HG02763 (cell line): ENCODE data around the gene TWF2.
A peak's percentile ranks its signal among the peaks of the same experiment; 100 is the strongest.

Experiments
- ATAC-seq: cut with Tn5 transposase; IDR thresholded peaks from one replicate; pipeline ENCODE4 v1.9.1; 2021; ENCODE audit warnings: mild to moderate bottlenecking, moderate library complexity; ENCODE audit not compliant: unreplicated experiment

Gene TWF2

DNA sequence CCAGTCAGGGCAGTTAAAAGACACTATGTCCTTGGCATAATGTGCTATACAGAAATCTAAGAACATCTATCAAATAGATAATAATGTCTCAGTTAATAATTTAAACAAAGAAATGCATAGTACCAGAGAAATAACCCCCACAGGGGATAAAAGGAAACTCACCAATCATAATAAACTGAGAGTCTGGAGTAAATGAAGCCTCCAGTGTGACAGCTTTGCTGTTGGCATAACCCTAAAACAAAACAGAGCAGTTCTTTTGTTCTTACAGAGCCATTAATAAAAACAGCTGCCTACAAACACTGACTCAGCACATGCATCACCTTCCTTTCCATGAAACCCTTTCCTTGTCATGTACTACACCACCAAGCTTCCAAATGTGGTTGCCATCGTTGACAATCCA lies 20.1 kb upstream of the TWF2 start:
- ATAC-seq = no peak

- ATAC-seq = no peak
Observed at GRCh38 chr3:52257911-52258310, 19.0 kb upstream of the TWF2 start.

DNA sequence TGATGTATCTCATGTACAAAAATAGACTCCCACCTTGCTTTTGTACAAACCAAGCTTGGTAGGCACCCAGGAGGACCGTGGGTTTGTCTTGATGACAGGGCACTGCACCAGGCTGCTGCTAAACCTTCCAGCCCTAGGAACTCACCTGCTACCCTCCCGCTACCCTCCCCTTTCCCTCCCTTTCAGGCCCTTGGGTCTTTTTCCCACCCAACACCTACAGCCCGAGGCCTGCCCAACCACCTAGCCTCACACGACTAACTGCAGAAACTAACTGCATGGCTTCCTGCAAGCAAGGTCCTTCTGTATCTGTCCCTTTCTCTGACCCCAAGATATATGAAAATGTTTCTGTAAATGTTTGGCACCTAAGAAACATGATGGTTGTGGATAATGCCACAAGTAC lies 17.7 kb upstream of the TWF2 start:
- no peak for ATAC-seq

GRCh38 chr3:52256159-52256558 lies 17.2 kb upstream of the TWF2 start:
- no peak for ATAC-seq

DNA sequence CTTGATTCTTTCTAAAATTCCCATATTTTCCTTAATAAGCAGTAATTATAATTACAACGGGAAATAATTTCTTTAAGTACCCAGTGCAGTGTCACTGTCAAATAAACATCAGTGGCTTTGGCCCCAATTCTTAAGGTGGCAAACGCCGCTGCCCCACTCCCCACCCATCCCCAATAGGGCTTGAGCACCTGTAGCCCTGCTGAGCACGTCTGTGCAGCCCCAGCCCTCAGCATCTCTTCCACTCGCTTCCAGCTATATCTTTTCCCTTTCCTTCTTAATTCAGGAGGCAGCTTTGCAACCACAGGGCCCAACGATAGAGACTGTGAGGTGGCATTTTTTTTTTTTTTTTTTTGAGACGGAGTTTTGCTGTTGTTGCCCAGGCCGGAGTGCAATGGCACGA lies 15.7 kb upstream of the TWF2 start:
- no peak for ATAC-seq

- ATAC-seq = peak; percentile 87
Observed at GRCh38 chr3:52253314-52254304, 14.7 kb upstream of the TWF2 start.

- no peak for ATAC-seq
Observed at GRCh38 chr3:52250122-52250521, 11.2 kb upstream of the TWF2 start.

DNA sequence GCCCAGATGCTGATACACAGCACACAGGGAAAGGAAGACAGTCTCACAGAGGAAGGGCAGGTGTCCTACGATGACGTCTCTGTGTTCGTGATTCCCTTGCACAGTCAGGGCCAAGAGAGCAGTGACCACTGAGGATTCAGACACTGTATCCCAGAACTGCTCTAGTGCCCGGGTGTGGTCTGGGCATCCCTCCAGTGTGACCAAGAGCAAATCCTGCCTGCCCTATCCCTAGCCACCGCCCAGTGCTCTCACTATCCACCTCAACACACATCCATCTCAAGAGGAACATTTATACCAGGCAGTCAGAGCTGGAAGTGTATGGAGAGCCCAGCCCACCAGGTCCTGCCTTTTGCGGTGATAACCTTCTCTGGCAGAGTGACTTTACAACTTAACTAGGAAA lies 10.7 kb upstream of the TWF2 start:
- ATAC-seq = no peak

DNA sequence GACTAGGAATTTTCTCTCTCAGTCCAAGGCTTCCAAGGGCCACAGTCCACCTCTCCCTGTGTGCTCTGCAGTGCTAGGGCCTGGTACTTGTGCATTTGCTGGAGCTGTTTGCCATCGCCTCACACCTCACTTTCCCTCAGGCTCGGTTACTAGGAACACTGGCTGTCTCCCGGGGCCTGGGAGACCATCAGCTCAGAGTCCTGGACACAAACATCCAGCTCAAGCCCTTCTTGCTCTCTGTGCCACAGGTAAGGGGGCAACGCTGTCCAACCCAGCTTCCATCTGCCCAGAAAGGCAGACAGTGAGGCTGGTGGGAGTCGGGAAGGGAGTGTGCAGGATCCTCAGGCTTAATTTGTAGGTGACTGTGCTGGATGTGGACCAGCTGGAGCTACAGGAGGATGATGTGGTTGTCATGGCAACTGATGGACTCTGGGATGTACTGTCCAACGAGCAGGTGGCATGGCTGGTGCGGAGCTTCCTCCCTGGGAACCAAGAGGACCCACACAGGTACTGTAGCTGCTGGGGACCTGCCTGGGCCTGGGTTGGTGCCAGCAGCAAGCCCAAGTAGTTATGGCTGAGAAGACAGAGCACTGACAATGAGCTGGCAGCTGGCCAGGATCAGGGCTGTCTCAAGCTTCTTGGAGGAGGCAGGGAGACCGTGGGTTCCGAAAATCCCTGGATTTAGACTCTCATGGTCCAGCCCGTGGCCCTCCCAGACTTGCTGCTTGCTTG lies 10.0 kb upstream of the TWF2 start:
- no peak for ATAC-seq

- ATAC-seq = no peak
Observed at GRCh38 chr3:52248165-52248541, 9.2 kb upstream of the TWF2 start.

DNA sequence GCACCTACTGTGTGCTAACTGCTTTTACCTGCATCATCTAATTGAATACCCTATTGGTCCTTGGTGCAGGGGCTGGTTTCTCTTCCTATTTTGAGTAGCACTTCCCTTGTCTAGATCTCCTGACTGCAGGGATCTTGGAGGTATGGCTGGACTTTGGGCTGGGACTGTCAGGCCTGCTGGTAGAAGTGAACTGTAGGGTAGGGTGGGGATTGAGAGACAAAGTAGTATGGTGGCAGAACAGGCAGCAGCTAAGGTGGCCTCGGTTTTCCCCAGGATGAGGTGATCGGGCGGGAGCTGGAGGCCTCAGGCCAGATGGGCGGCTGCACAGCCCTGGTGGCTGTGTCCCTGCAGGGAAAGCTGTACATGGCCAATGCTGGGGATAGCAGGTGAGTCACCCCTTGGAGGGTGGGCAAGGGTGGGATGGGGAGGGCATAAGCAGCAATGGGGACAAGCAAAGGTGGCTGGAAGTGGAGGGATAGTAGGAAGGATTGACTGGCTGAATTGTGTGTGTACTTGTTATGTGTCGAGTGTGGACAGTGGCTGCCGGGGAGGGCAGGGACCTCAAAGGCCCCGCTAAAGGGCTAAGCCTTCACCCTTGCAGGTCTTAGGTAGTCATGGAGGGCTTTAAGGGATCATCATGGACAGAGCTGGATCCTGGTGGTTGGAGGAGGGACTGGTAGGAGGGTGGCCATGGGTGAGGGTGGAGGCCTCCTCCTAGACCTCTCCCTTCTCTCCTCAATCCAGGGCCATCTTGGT lies 8.6 kb upstream of the TWF2 start:
- no peak for ATAC-seq

DNA sequence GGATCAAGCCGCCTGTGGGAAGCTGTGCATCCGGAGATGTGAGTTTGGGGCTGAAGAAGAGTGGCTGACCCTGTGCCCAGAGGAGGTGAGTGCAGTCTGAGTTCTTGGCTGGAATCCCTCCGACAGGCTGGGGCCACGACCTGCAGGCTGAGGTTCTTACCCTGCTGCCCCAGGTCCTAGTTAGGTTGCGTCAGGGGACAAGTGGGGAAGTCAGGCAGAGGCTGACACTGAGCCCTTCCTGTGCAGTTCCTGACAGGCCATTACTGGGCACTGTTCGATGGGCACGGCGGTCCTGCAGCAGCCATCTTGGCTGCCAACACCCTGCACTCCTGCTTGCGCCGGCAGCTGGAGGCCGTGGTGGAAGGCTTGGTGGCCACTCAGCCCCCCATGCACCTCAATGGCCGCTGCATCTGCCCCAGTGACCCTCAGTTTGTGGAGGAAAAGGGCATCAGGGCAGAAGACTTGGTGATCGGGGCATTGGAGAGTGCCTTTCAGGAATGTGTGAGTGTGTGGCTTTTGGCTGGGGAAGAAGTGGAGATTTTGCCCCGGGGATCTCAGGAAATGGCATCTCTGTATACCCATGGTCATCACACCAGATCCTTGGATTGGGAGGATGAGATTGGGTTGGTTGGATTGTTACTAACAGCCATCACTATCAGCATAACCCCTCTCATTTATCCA lies 7.9 kb upstream of the TWF2 start:
- ATAC-seq = no peak

DNA sequence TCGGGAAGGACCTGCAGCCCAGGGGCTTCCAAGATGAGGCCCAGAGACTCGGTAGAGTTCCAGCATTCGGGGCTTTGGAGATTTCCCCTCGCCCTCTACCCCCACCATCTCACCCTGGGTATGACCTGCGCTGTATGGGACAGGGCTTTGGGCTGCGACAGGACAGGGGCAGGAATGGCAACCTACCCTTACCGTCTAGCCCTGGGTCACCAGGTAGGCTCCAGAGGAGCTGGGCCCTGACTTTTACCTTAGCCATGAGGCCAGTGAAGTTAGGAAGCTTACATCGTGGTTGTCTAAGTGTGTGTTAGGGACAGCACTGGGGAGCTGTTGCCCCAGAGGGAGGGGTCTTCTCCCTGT lies 7.3 kb upstream of the TWF2 start:
- ATAC-seq = no peak

DNA sequence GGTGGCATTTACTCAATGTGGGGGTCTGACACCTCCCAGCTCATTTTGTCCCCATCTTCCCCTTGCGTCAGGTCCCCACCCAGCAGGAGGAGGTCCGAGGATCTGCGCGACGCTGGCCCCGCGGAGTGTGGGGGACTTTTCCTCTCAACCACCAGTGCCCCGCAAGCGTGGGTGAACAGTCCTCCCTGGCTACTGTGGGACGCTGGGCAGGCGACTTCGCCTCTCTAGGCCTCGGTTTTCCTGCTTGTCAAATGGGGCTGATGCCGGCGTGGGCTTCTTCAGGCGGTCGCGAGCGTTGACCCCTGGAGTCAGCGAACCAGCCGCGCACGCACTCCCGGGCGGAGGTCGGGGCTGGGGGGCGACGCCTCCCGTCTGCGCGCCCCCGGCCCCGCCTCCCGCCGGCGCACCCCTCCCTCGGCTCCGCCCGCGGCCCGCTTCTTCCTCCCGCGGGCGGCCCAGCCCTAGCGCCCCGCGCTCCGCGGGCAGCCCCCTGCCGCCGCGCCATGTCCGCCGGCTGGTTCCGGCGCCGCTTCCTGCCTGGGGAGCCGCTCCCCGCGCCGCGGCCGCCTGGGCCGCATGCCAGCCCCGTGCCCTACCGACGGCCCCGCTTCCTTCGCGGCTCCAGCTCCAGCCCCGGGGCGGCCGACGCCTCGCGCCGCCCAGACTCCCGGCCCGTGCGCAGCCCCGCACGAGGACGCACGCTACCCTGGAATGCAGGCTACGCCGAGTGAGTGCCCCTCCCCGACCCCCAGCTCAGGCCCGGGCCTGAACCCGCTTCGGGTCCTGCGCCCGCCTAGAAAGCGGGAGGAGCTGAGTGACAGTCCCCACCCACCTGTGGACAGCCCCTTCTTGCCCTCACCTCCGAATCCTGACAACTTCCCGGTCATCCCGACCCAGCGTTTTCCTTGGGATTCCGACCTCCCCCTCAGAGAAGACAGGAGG lies 6.6 kb upstream of the TWF2 start, which contains the start of gene PPM1M:
PPM1M (plus strand) TSS at position 438 of the 942 bp plus-strand sequence; CDS start at position 504, 66 bp downstream.
- peak; percentile 35 for ATAC-seq

- ATAC-seq = no peak
Observed at GRCh38 chr3:52243791-52244628, 5.1 kb upstream of the TWF2 start.

- ATAC-seq = no peak
Observed at GRCh38 chr3:52242039-52242438, 3.1 kb upstream of the TWF2 start.

DNA sequence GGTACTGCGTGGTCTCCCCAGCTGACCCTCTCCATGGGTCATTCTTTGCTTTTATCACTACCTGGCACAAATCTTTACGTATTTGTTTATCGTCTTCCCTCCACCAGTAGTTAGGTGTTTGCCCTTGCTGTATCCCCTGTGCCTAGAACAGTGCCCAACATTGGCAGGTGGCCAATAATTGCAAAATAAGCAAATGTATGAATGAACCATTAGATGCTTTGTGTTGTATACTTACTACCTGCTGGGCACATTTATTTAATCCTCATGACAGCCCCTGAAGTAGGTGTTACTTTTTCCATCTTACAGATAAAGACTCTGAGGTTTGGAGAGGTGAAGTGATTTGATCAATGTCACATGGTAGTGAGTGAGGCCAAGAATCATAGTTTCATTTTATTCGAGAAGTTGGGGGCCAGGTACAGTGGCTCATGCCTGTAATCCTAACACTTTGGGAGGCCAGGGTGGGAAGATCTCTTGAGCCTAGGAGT lies 2.0 kb upstream of the TWF2 start:
- no peak for ATAC-seq

DNA sequence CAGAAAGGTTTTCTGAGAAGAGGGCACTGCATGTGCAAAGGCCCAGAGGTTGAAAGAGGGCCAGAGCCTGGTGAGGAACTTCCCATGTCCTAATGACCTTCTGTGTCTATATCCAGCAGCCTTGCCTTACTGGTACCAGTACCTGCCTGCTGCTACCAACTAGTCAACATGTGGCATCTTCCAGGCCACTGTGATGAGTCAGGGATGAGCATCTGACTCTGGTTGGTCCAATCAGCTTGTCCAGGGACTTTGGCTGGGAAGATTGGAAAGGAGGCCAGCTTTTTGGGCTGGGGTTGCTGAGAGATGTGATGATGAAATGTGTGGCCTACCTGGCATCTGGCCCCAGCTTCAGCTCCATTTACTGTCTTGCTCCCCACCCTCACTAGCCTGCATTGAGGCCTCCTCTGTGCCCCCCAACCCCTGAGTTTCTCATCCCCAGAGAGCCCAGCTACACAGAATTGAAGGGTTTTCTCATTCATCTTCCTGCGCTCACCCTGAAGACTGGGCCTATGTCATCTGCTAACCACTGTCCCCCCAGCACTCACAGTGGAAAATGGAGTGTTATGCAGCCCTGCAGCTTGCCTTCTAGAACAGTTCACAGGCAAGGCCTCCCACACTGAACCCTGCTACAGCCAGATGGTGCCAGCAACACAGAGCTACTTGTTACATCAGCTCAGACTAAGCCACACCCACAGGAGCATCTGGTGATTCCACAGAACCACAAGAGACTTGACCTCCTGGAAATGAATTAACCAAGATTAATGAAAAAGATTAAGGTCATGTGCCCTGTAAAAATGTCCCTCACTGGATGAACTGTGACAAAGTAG lies 1.3 kb upstream of the TWF2 start:
- no peak for ATAC-seq
